Uterus (tissue), 4 donors: ENCODE measurements around the gene OR2H1. TPM values are rescaled to one million over a fixed set of nuclear protein-coding genes. Genes with fewer than 3 reads are reported as not detected.

Experiments used
- DNase-seq, 2 donors: peaks; one replicate each; pipeline ENCODE4 v3.0.0-alpha.2; 2019 to 2020
- H3K27ac ChIP-seq, 2 donors: fragments of 200-600 bp; sonication (generic); 1 replicate in 1 of 2; 2 replicates in 1 of 2; pipeline ENCODE4 v1.5.1; 2016 to 2018
- H3K27me3 ChIP-seq, 2 donors: fragments of 200-600 bp; sonication (generic); one replicate each; pipeline ENCODE4 v1.5.1; 2018 to 2019; ENCODE audit warnings: control low read depth in 1 of 2
- H3K36me3 ChIP-seq, 2 donors: fragments of 200-600 bp; sonication (generic); one replicate each; pipeline ENCODE4 v1.5.1; 2019; ENCODE audit warnings: control low read depth in 1 of 2
- H3K4me1 ChIP-seq, 2 donors: fragments of 200-600 bp; sonication (generic); one replicate each; pipeline ENCODE4 v1.5.1; 2018 to 2019; ENCODE audit warnings: control low read depth in 1 of 2
- H3K4me3 ChIP-seq, 2 donors: fragments of 200-600 bp; sonication (generic); 1 replicate in 1 of 2; 2 replicates in 1 of 2; pipeline ENCODE4 v1.5.1; 2018 to 2019; ENCODE audit warnings: mild to moderate bottlenecking in 1 of 2
- H3K9me3 ChIP-seq, 2 donors: fragments of 200-600 bp; sonication (generic); one replicate each; pipeline ENCODE4 v1.5.1; 2019; ENCODE audit warnings: control low read depth in 1 of 2
- CTCF ChIP-seq, 4 experiments: fragments of 200-600 bp in 2 of 4; fragments of 450-650 bp in 2 of 4; sonication (generic) in 2 of 4; IDR thresholded peaks; one replicate each; pipeline ENCODE4 v1.5.1; 2016 to 2019; ENCODE audit warnings: antibody characterized with exemption in 4 of 4, mild to moderate bottlenecking in 2 of 4, moderate library complexity in 1 of 4
- POLR2A ChIP-seq, 2 donors: fragments of 450-650 bp; IDR thresholded peaks; one replicate each; pipeline ENCODE4 v1.6.1; 2016; ENCODE audit warnings: antibody characterized with exemption in 2 of 2, mild to moderate bottlenecking in 1 of 2, moderate library complexity in 1 of 2
- intact Hi-C: fragments of 100-400 bp; cut with DNase I; formaldehyde crosslinking; loops from one replicate; pipeline ENCODE4 v1.15.1; 2023; ENCODE audit warnings: low total_unique reads
- total RNA-seq, 4 donors: library from RNA; depleted of rRNA in 3 of 4; stranded (reverse); fragments of >200 nt in 3 of 4; gene quantifications; one replicate each; pipeline versions ENCODE4 v1.1.0 to v1.2.4, GENCODE V29; 2014 to 2023
- donor health status: DM: yes; HTN: yes; CAD: no.

The OR2H1 gene
- total RNA-seq, 4 donors from 2014 or later: not detected

- no peaks in the 10 kb centered on the region for H3K36me3 ChIP-seq
Observed at GRCh38 chr6:29465801-29466200, 8.8 kb downstream of the OR2H1 start.

GRCh38 chr6:29466241-29466640 lies 9.3 kb downstream of the OR2H1 start:
- H3K4me1 ChIP-seq: no peaks in the 10 kb centered on the region
- intact Hi-C loops: no loop called here

More at GRCh38 chr6:29465801-29466200, 8.8 kb downstream of the OR2H1 start:
- Histone ChIP-seq H3K4me1 (no peaks in the 10 kb centered on the region), H3K27me3 (no peaks in the 10 kb centered on the region), H3K4me3 (no peak overlapping the region), H3K27ac (no peak overlapping the region), H3K9me3 (no peaks in the 10 kb centered on the region)
- no peak for TF ChIP-seq POLR2A (IDR thresholded peaks at IDR 0.05)
- TF ChIP-seq CTCF (IDR thresholded peaks at IDR 0.05): no peak
- intact Hi-C loops: no loop called here
- no peak for DNase-seq

DNA sequence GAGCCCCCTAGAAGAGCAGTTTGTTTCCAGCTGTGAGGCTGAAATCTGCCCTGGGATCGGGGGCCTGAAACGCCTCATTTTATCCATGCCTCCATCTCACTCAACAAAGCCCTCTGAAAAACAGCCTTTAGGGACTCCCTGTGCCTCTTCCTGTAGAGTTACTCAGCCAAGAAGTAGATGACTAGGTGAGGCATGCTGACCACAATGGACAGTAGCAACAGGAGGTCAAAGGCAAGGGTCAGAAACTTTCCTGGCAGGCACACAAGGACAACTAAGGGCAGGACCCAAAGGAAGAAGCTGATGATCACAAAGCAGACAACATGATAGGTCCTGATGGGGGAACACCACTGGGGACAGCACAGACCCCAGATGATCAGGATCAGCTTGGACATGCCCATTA lies 18.0 kb downstream of the OR2H1 start:
- Histone ChIP-seq H3K27me3 (no peaks in the 10 kb centered on the region), H3K4me3 (no peak overlapping the region), H3K4me1 (no peaks in the 10 kb centered on the region), H3K27ac (no peak overlapping the region), H3K9me3 (no peaks in the 10 kb centered on the region), H3K36me3 (no peaks in the 10 kb centered on the region)
- TF ChIP-seq CTCF (IDR thresholded peaks at IDR 0.05): no peak
- TF ChIP-seq POLR2A (IDR thresholded peaks at IDR 0.05): no peak
- no peak for DNase-seq
- intact Hi-C loops: no loop called here

More at GRCh38 chr6:29466241-29466640, 9.3 kb downstream of the OR2H1 start:
- H3K9me3 ChIP-seq: no peaks in the 10 kb centered on the region
- H3K36me3 ChIP-seq: no peaks in the 10 kb centered on the region
- H3K27me3 ChIP-seq: no peaks in the 10 kb centered on the region
- no peak for TF ChIP-seq CTCF (IDR thresholded peaks at IDR 0.05)
- no peak for TF ChIP-seq POLR2A (IDR thresholded peaks at IDR 0.05)
- DNase-seq: no peak
- no peak overlapping the region for H3K27ac ChIP-seq
- no peak overlapping the region for H3K4me3 ChIP-seq

GRCh38 chr6:29477923-29478450 lies 21.0 kb downstream of the OR2H1 start:
- Histone ChIP-seq H3K27ac (no peak overlapping the region), H3K4me3 (no peak overlapping the region), H3K9me3 (no peaks in the 10 kb centered on the region), H3K27me3 (no peaks in the 10 kb centered on the region), H3K4me1 (no peaks in the 10 kb centered on the region), H3K36me3 (no peaks in the 10 kb centered on the region)
- intact Hi-C loops: no loop called here
- DNase-seq: no peak
- TF ChIP-seq POLR2A (IDR thresholded peaks at IDR 0.05) (no peak), CTCF (IDR thresholded peaks at IDR 0.05) (no peak)

GRCh38 chr6:29478740-29479139 lies 21.8 kb downstream of the OR2H1 start:
- H3K4me1 ChIP-seq: no peaks in the 10 kb centered on the region
- no peak for DNase-seq
- no peaks in the 10 kb centered on the region for H3K9me3 ChIP-seq
- intact Hi-C loops: no loop called here
- TF ChIP-seq POLR2A (IDR thresholded peaks at IDR 0.05) (no peak), CTCF (IDR thresholded peaks at IDR 0.05) (no peak)
- no peaks in the 10 kb centered on the region for H3K27me3 ChIP-seq
- no peaks in the 10 kb centered on the region for H3K36me3 ChIP-seq
- no peak overlapping the region for H3K27ac ChIP-seq
- no peak overlapping the region for H3K4me3 ChIP-seq
